Right lobe of liver (tissue), 4 donors: Measurements from ENCODE around the gene LECT2.

ENCODE experiments used
- POLR2A ChIP-seq: fragments of 450-650 bp; IDR thresholded peaks from one replicate; pipeline ENCODE4 v1.6.1; 2017; ENCODE audit warnings: antibody characterized with exemption, mild to moderate bottlenecking
- TF ChIP-seq, protein P1 (sequence below), 4 donors: fragments of 200-600 bp in 3 of 4; fragments of 450-650 bp in 1 of 4; IDR thresholded peaks; one replicate each; pipeline versions ENCODE4 v1.5.1 to v1.8.0; 2016 to 2022; ENCODE audit warnings: antibody characterized with exemption in 4 of 4, mild to moderate bottlenecking in 2 of 4
- donor health status: DM: no; HTN: no; CAD: no.
- donor health status: DM: no; HTN: no; CAD: no.
- donor health status: DM: no; HTN: yes; CAD: no.

DNA sequence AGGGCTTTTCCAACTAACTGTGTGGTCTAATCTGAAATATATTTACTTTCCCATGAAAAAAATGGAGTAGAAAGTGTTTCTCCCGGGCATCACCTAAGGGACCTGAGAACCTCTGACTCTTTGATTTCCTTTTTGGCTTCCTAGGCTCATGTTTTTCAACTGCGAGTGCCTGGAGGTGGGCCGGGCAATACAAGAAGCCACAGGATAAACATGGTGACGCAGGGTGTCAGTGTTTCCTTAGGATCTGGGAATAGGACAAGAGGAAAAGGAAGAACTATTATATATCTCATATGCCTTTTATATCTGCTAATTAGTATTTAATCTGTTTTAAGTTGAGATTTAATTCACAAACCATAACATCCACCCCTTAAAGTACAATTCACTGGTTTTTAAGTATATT lies 11.4 kb upstream of the LECT2 start:
- TF ChIP-seq, protein P1, sequence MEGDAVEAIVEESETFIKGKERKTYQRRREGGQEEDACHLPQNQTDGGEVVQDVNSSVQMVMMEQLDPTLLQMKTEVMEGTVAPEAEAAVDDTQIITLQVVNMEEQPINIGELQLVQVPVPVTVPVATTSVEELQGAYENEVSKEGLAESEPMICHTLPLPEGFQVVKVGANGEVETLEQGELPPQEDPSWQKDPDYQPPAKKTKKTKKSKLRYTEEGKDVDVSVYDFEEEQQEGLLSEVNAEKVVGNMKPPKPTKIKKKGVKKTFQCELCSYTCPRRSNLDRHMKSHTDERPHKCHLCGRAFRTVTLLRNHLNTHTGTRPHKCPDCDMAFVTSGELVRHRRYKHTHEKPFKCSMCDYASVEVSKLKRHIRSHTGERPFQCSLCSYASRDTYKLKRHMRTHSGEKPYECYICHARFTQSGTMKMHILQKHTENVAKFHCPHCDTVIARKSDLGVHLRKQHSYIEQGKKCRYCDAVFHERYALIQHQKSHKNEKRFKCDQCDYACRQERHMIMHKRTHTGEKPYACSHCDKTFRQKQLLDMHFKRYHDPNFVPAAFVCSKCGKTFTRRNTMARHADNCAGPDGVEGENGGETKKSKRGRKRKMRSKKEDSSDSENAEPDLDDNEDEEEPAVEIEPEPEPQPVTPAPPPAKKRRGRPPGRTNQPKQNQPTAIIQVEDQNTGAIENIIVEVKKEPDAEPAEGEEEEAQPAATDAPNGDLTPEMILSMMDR (IDR thresholded peaks at IDR 0.05) = no peak
- no peak for TF ChIP-seq POLR2A
